ENCODE measurements around the gene NPHS1.

- no peak for TF ChIP-seq POLR2A (IDR thresholded peaks at IDR 0.05)
- no peak for TF ChIP-seq CTCF (IDR thresholded peaks at IDR 0.05)
These were observed 8.1 kb upstream of the NPHS1 start for GRCh38 chr19:35860436-35860817.
